Gastrocnemius medialis (tissue), 4 donors: Measurements from ENCODE around the gene NRF1. TPM values are rescaled to one million over a fixed set of nuclear protein-coding genes. Genes with fewer than 3 reads are reported as not detected.

Experiments
- ATAC-seq, 2 donors: fragments of 150-250 bp; one replicate each; pipeline ENCODE4 v1.9.1; 2016
- DNase-seq, 2 donors: peaks; one replicate each; pipeline ENCODE4 v3.0.0-alpha.2; 2019
- H3K27ac ChIP-seq, 4 donors: fragments of 200-600 bp; sonication (generic); 1 replicate in 1 of 4; 2 replicates in 3 of 4; pipeline ENCODE4 v1.5.1; 2016 to 2018; ENCODE audit warnings: mild to moderate bottlenecking in 2 of 4, moderate library complexity in 1 of 4
- H3K27me3 ChIP-seq, 3 donors: fragments of 200-600 bp; sonication (generic) in 2 of 3; 1 replicate in 1 of 3; 2 replicates in 2 of 3; pipeline versions ENCODE4 v1.5.1 to v1.6.0; 2016 to 2019; ENCODE audit warnings: mild to moderate bottlenecking in 1 of 3, moderate library complexity in 1 of 3
- H3K36me3 ChIP-seq, 2 donors: fragments of 200-600 bp; sonication (generic) in 1 of 2; one replicate each; pipeline ENCODE4 v1.5.1; 2017 to 2018
- H3K4me1 ChIP-seq, 2 donors: fragments of 200-600 bp; sonication (generic) in 1 of 2; one replicate each; pipeline ENCODE4 v1.5.1; 2016 to 2017; ENCODE audit warnings: mild to moderate bottlenecking in 2 of 2
- H3K4me3 ChIP-seq, 4 donors: fragments of 200-600 bp; sonication (generic) in 3 of 4; 1 replicate in 1 of 4; 2 replicates in 3 of 4; pipeline ENCODE4 v1.5.1; 2016 to 2019; ENCODE audit warnings: mild to moderate bottlenecking in 2 of 4
- H3K9me3 ChIP-seq, 3 donors: fragments of 200-600 bp; sonication (generic) in 2 of 3; 1 replicate in 1 of 3; 2 replicates in 2 of 3; pipeline ENCODE4 v1.5.1; 2016 to 2019
- POLR2A ChIP-seq, 2 donors: fragments of 450-650 bp; IDR thresholded peaks; one replicate each; pipeline ENCODE4 v1.6.1; 2017; ENCODE audit warnings: antibody characterized with exemption in 2 of 2, mild to moderate bottlenecking in 2 of 2, moderate library complexity in 2 of 2
- in situ Hi-C, 4 donors: fragments of 200-750 bp; cut with MboI; loops; one replicate each; pipeline versions ENCODE4 v1.15.0 to v1.8.0; 2017; ENCODE audit warnings: low sequenced_read_pairs in 4 of 4
- intact Hi-C: fragments of 100-400 bp; cut with DNase I; formaldehyde crosslinking; loops from one replicate; pipeline ENCODE4 v1.15.1; 2023; ENCODE audit warnings: low total_unique reads
- total RNA-seq, 4 donors: library from RNA; depleted of rRNA; stranded (reverse); fragments of >200 nt; gene quantifications; one replicate each; pipeline versions ENCODE4 v1.1.0 to v1.2.3, GENCODE V29; 2016
- TF ChIP-seq, protein P1 (sequence below), 5 experiments: fragments of 450-650 bp in 3 of 5; fragments of 200-600 bp in 2 of 5; sonication (generic) in 2 of 5; IDR thresholded peaks in 4 of 5; conservative IDR thresholded peaks in 1 of 5; 1 replicate in 4 of 5; 2 replicates in 1 of 5; pipeline ENCODE4 v1.5.1; 2016 to 2019; ENCODE audit warnings: antibody characterized with exemption in 5 of 5, mild to moderate bottlenecking in 3 of 5, moderate library complexity in 3 of 5

NRF1 gene
- total RNA-seq, 4 donors from 2014 or later: 11.3 to 26.3 (median 18.0) TPM

DNA sequence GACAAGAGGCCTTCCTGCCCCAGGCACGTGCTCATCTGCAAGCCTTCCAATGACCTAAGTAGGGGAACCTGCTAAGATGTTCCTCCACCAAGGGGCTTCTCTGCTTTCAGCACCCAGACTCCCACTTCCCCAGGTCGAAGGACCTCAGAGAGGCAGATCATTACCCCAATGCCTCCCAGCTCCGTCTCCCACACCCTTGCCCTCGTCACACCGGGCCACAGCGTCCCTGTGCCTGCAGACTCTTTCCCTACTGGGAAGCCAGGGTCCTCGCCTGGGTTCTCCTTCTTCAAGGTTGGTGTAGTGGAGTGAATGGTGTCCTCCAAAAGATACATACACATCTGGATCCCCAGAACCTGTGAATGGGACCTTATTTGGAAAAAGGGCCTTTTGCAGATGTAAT, 189.4 kb downstream of the NRF1 start:
- Histone ChIP-seq H3K4me1 (peaks cover 11 to 12% of the 10 kb centered on the region in 2 donors), H3K27ac (no peak overlapping the region), H3K4me3 (no peak overlapping the region), H3K36me3 (no peaks in the 10 kb centered on the region), H3K27me3 (no peaks in the 10 kb centered on the region), H3K9me3 (no peaks in the 10 kb centered on the region)
- in situ Hi-C loops (loop anchor here in 1 of 4 donors (25.0 kb wide), 1 partner anchor 139 kb away; no protein-coding TSS in a partner anchor), intact Hi-C loops (no loop called here)
- no peak for ATAC-seq
- no peak for DNase-seq
- TF ChIP-seq, protein P1, sequence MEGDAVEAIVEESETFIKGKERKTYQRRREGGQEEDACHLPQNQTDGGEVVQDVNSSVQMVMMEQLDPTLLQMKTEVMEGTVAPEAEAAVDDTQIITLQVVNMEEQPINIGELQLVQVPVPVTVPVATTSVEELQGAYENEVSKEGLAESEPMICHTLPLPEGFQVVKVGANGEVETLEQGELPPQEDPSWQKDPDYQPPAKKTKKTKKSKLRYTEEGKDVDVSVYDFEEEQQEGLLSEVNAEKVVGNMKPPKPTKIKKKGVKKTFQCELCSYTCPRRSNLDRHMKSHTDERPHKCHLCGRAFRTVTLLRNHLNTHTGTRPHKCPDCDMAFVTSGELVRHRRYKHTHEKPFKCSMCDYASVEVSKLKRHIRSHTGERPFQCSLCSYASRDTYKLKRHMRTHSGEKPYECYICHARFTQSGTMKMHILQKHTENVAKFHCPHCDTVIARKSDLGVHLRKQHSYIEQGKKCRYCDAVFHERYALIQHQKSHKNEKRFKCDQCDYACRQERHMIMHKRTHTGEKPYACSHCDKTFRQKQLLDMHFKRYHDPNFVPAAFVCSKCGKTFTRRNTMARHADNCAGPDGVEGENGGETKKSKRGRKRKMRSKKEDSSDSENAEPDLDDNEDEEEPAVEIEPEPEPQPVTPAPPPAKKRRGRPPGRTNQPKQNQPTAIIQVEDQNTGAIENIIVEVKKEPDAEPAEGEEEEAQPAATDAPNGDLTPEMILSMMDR (IDR thresholded peaks at IDR 0.05 in 4 of 5, conservative IDR thresholded peaks at IDR 0.05 in 1 of 5): no peak
- TF ChIP-seq POLR2A (IDR thresholded peaks at IDR 0.05): no peak

GRCh38 chr7:129801882-129802281, 190.4 kb downstream of the NRF1 start:
- Histone ChIP-seq H3K36me3 (no peaks in the 10 kb centered on the region), H3K27me3 (no peaks in the 10 kb centered on the region), H3K27ac (no peak overlapping the region), H3K9me3 (no peaks in the 10 kb centered on the region), H3K4me3 (no peak overlapping the region), H3K4me1 (peaks cover 11 to 12% of the 10 kb centered on the region in 2 donors)
- DNase-seq (no peak), ATAC-seq (no peak)
- intact Hi-C loops (no loop called here), in situ Hi-C loops (loop anchor here in 1 of 4 donors (25.0 kb wide), 1 partner anchor 140 kb away; no protein-coding TSS in a partner anchor)
- TF ChIP-seq POLR2A (IDR thresholded peaks at IDR 0.05): no peak
- TF ChIP-seq, protein P1 (IDR thresholded peaks at IDR 0.05 in 4 of 5, conservative IDR thresholded peaks at IDR 0.05 in 1 of 5): no peak

DNA sequence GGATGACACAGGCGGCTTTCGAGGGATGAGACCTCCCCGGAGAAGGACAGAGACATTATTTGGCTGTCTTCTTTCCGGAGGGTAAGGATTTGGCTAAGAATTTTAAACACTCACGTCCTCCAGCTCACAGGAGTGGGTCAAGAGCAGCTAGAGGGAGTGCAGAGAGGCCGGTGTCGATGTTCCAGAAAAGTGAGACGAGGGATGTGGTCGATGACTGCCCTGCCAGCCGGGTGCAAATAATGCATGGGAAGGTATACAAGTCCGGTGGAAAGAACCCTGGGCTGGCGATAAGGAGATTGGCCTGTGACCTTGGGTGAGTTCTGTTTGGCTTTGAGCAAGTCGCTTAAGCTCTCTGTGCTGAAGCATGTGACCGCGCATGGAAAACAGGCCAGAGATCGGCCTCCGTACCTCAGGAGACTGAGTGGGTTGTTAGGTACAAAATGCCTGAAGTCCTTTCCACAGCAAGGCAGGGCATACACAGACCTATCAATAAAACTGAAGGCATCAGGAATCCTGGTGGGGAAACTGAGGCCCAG, 192.1 kb downstream of the NRF1 start:
- H3K27me3 ChIP-seq: no peaks in the 10 kb centered on the region
- H3K36me3 ChIP-seq: no peaks in the 10 kb centered on the region
- intact Hi-C loops: no loop called here
- ATAC-seq (no peak), DNase-seq (no peak)
- in situ Hi-C loops: loop anchor here in 1 of 4 donors (25.0 kb wide), 1 partner anchor 141 kb away; no protein-coding TSS in a partner anchor
- no peak overlapping the region for H3K27ac ChIP-seq
- H3K4me1 ChIP-seq: peaks cover under 1 to 6% of the 10 kb centered on the region in 2 donors
- TF ChIP-seq, protein P1 (IDR thresholded peaks at IDR 0.05 in 4 of 5, conservative IDR thresholded peaks at IDR 0.05 in 1 of 5): no peak
- TF ChIP-seq POLR2A (IDR thresholded peaks at IDR 0.05): no peak
- H3K9me3 ChIP-seq: no peaks in the 10 kb centered on the region
- H3K4me3 ChIP-seq: no peak overlapping the region

GRCh38 chr7:129804111-129804889, 192.8 kb downstream of the NRF1 start:
- H3K4me3 ChIP-seq: no peak overlapping the region
- H3K9me3 ChIP-seq: no peaks in the 10 kb centered on the region
- no peaks in the 10 kb centered on the region for H3K36me3 ChIP-seq
- in situ Hi-C loops (loop anchor here in 1 of 4 donors (25.0 kb wide), 1 partner anchor 142 kb away; no protein-coding TSS in a partner anchor), intact Hi-C loops (no loop called here)
- DNase-seq: no peak
- no peak overlapping the region for H3K27ac ChIP-seq
- TF ChIP-seq, protein P1 (IDR thresholded peaks at IDR 0.05 in 4 of 5, conservative IDR thresholded peaks at IDR 0.05 in 1 of 5): no peak
- no peak for TF ChIP-seq POLR2A (IDR thresholded peaks at IDR 0.05)
- ATAC-seq: no peak
- H3K4me1 ChIP-seq: peaks cover 0 to 3% of the 10 kb centered on the region in 2 donors
- no peaks in the 10 kb centered on the region for H3K27me3 ChIP-seq
